22Rv1 (cell line): ENCODE data around the gene DGKG.

Experiments
- H3K27ac ChIP-seq: fragments of 450-650 bp; 2 replicates; pipeline ENCODE4 v1.5.1; 2017
- CTCF ChIP-seq: fragments of 450-650 bp; IDR thresholded peaks from 2 replicates; pipeline ENCODE4 v1.5.1; 2017; ENCODE audit warnings: mild to moderate bottlenecking
- ZFX ChIP-seq: fragments of 450-650 bp; IDR thresholded peaks from 2 replicates; pipeline ENCODE4 v1.6.1; 2017; ENCODE audit warnings: antibody characterized with exemption, borderline replicate concordance

Gene DGKG

DNA sequence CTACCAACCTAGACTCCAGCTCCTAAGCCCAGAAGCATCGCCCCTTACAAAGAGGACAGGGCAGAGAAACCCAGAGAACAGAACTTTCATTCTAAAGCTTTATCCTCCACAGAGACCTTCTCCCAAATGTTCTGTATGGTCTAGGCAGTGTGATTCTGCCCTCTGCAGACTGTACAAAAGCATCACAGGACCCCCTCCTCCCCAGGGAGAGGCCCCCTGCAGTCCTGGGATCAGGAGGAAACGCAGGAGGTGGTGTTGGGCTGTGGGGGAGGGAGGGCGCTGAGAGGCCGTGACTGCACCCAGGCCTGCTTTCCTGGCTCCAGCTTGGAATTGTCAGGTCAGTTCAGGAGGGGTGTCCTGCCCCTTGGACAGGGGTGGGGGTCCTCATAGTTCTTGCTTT lies 101.3 kb downstream of the DGKG start:
- no peak overlapping the region for H3K27ac ChIP-seq
- TF ChIP-seq CTCF (no peak), ZFX (no peak)

DNA sequence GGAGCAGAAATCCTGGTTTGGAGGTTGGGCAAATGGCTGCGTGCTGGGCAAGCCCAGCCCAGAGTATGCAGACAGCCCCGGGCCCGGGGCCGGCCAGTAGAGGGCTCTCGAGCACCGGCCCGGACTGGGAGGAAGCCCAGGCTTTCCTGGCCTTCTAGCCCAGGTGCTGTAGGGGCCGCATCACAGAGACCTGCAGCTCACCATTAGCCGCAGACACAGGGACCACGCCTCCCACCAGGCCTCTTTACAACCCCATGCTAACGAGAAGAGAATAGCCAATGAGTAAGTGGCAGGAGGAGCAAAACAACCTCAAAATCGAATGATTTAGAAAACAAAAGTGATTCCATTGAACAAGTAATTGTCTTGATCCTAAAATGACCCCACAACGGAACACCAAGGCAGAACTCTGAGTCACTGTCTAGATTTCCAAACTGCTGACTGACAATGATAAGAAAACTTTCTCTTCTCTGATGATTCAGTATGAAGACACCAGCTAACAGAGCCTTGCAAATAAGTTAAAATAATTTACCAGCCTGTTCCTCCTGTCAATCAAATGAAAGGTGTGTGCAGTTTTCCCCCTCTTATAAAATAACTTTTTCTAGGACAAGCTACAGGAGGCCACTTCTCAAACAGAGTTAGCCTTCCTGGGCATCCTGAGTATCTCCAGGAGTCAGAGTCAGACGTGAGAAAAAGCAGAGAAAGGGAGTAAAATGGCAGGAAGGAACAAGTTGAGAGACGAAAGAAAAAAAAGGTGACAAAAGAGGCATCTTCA lies 102.2 kb downstream of the DGKG start:
- H3K27ac ChIP-seq: no peak overlapping the region
- TF ChIP-seq CTCF (peak; percentile 98), ZFX (no peak)

GRCh38 chr3:186258968-186259367 lies 103.1 kb downstream of the DGKG start:
- H3K27ac ChIP-seq: no peak overlapping the region
- TF ChIP-seq CTCF: no peak
- TF ChIP-seq ZFX: no peak

DNA sequence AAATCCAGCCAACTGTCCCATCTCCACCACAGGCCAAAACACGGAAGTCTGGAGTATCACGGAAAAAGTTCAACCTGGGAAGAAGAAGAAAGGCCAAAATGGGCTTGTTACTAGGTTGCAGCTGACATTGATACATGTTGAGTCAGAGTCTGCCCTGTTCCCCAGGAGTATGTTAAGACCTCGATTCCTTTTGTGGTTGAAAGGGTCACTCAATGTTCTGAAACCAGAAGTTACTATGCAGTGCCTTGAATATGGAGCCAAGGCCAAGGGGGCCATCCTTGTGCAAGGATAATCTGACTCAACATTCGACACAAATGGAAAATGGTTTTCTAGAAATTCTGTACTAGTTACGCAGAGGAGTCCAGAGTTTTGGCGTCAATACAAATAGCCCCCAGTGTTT lies 104.2 kb downstream of the DGKG start:
- no peak overlapping the region for H3K27ac ChIP-seq
- TF ChIP-seq ZFX: no peak
- no peak for TF ChIP-seq CTCF

DNA sequence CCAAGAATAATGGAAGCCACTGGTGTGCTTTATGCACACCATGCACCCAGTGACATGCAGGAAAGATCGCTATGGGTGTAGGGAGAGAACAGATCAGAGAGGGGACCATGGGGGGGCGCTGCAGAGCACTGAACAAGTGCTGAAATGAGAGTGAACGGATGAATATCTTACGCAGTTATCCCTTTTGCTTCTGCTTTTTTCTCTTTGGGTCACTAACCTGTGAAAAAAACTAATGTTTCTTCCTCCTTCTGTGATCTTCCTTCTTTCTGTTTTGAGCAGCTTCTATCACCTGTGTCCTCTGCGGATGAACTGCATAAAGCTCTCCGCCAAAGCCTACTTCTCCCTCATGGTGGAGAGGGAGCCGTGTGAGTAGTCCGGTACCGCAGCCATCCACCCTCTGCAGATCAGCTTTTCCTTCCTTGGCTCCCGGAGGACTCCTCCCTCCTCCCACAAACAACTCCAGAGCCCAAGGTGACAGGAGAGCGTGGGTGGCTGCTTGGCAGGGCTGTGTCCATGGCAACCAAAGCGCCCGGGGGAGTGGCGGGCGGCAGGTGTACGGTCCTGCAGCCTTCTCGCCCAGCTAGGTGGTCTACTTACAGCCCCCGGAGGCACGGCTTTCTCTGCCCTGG lies 106.2 kb downstream of the DGKG start:
- TF ChIP-seq ZFX (no peak), CTCF (peak; percentile 83)
- peak overlapping the region; percentile 4; the same call in 1 of the 2 replicates for H3K27ac ChIP-seq

- H3K27ac ChIP-seq: no peak overlapping the region
- TF ChIP-seq ZFX (no peak), CTCF (no peak)
These were observed 107.1 kb downstream of the DGKG start for GRCh38 chr3:186254676-186255650.
